Natural killer cell (primary cell): ENCODE measurements around the gene FAM184A. TPM values are rescaled to one million over a fixed set of nuclear protein-coding genes. Genes with fewer than 3 reads are reported as not detected.

Source experiments
- ATAC-seq, 3 donors: fragments of 150-1000 bp in 2 of 3; fragments of 200-7000 bp in 1 of 3; cut with Tn5 transposase; 1 replicate in 1 of 3; 2 replicates in 2 of 3; pipeline ENCODE4 v1.10.0; 2021; ENCODE audit warnings: mild to moderate bottlenecking in 2 of 3, moderate library complexity in 2 of 3
- DNase-seq, 2 donors: peaks; one replicate each; pipeline versions ENCODE4 v3.0.0 to v3.0.0-alpha.2; 2013 to 2021; ENCODE audit warnings: mixed read lengths in 1 of 2
- H3K27ac ChIP-seq: one replicate; pipeline ENCODE4 v1.5.1; 2013; ENCODE audit warnings: mild to moderate bottlenecking, low read length
- H3K27me3 ChIP-seq: one replicate; pipeline ENCODE4 v1.6.1; 2013; ENCODE audit warnings: low read length; ENCODE audit not compliant: control insufficient read depth, insufficient read depth
- H3K36me3 ChIP-seq: one replicate; pipeline ENCODE4 v1.6.1; 2013; ENCODE audit warnings: low read length; ENCODE audit not compliant: control insufficient read depth, insufficient read depth
- H3K4me1 ChIP-seq: one replicate; pipeline ENCODE4 v1.6.1; 2013; ENCODE audit warnings: low read length; ENCODE audit not compliant: control insufficient read depth, insufficient read depth
- H3K4me3 ChIP-seq: one replicate; pipeline ENCODE4 v1.5.1; 2013; ENCODE audit warnings: low read length
- H3K9me3 ChIP-seq: one replicate; pipeline ENCODE4 v1.6.1; 2013; ENCODE audit warnings: low read length; ENCODE audit not compliant: control insufficient read depth, insufficient read depth
- H3K27ac Mint-ChIP-seq, 2 donors: one replicate each; pipeline ENCODE4 v1.8.0; 2022; ENCODE audit warnings: mild to moderate bottlenecking in 2 of 2, mixed read lengths in 2 of 2, moderate library complexity in 1 of 2
- H3K27me3 Mint-ChIP-seq, 2 donors: one replicate each; pipeline ENCODE4 v1.8.0; 2022; ENCODE audit warnings: low read depth in 2 of 2, mixed read lengths in 2 of 2
- H3K36me3 Mint-ChIP-seq: one replicate; pipeline ENCODE4 v1.8.0; 2022; ENCODE audit warnings: mixed read lengths
- H3K4me1 Mint-ChIP-seq, 2 donors: one replicate each; pipeline ENCODE4 v1.8.0; 2022; ENCODE audit warnings: mixed read lengths in 2 of 2
- H3K4me3 Mint-ChIP-seq: one replicate; pipeline ENCODE4 v1.8.0; 2022; ENCODE audit warnings: mild to moderate bottlenecking, moderate library complexity, mixed read lengths
- H3K9me3 Mint-ChIP-seq, 2 donors: one replicate each; pipeline ENCODE4 v1.8.0; 2022; ENCODE audit warnings: mixed read lengths in 2 of 2
- WGBS: methylation state at CpG from one replicate; pipeline ENCODE4 v1.1.7; 2013; ENCODE audit warnings: missing lambda C conversion rate; ENCODE audit not compliant: insufficient coverage; 5-methylcytosine and 5-hydroxymethylcytosine counted together
- intact Hi-C: fragments of 100-400 bp; cut with micrococcal nuclease; formaldehyde crosslinking; loops from one replicate; pipeline ENCODE4 v1.14.2; 2022
- total RNA-seq, 4 donors: library from RNA; stranded (reverse); fragments of 120-200 nt in 1 of 4; gene quantifications; one replicate each; pipeline versions ENCODE4 v1.2.3 to v1.2.4, GENCODE V29; 2013 to 2022
- TF ChIP-seq, protein P1 (sequence below): fragments of 200-600 bp; IDR thresholded peaks from one replicate; pipeline ENCODE4 v1.8.0; 2022; ENCODE audit warnings: antibody characterized with exemption

Gene FAM184A
- total RNA-seq, 3 donors from 2014 or later (not counting 1 experiment from before 2014, with no cell fraction given), result 0.09 to 0.40 (median 0.20) TPM

- H3K4me3 Mint-ChIP-seq, result no peak overlapping the region
- no peak for DNase-seq
- H3K4me3 ChIP-seq, result no peak overlapping the region
- H3K27ac Mint-ChIP-seq, result no peak overlapping the region
- H3K4me1 Mint-ChIP-seq, result no peaks in the 10 kb centered on the region
- H3K9me3 Mint-ChIP-seq, result no peaks in the 10 kb centered on the region
- intact Hi-C loops, result no loop called here
- no peak for ATAC-seq
- H3K9me3 ChIP-seq, result no peaks in the 10 kb centered on the region
- WGBS, result 94% methylated on average over 2 of the region's 4 CpGs
- no peaks in the 10 kb centered on the region for H3K36me3 Mint-ChIP-seq
- H3K27me3 Mint-ChIP-seq, result peaks cover 0 to 3% of the 10 kb centered on the region in 2 donors
- H3K27ac ChIP-seq, result no peak overlapping the region
- H3K4me1 ChIP-seq, result no peaks in the 10 kb centered on the region
- H3K27me3 ChIP-seq, result no peaks in the 10 kb centered on the region
- no peaks in the 10 kb centered on the region for H3K36me3 ChIP-seq
- TF ChIP-seq, protein P1, sequence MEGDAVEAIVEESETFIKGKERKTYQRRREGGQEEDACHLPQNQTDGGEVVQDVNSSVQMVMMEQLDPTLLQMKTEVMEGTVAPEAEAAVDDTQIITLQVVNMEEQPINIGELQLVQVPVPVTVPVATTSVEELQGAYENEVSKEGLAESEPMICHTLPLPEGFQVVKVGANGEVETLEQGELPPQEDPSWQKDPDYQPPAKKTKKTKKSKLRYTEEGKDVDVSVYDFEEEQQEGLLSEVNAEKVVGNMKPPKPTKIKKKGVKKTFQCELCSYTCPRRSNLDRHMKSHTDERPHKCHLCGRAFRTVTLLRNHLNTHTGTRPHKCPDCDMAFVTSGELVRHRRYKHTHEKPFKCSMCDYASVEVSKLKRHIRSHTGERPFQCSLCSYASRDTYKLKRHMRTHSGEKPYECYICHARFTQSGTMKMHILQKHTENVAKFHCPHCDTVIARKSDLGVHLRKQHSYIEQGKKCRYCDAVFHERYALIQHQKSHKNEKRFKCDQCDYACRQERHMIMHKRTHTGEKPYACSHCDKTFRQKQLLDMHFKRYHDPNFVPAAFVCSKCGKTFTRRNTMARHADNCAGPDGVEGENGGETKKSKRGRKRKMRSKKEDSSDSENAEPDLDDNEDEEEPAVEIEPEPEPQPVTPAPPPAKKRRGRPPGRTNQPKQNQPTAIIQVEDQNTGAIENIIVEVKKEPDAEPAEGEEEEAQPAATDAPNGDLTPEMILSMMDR, result no peak
Observed at GRCh38 chr6:119037941-119038623, 40.4 kb downstream of the FAM184A start.

DNA sequence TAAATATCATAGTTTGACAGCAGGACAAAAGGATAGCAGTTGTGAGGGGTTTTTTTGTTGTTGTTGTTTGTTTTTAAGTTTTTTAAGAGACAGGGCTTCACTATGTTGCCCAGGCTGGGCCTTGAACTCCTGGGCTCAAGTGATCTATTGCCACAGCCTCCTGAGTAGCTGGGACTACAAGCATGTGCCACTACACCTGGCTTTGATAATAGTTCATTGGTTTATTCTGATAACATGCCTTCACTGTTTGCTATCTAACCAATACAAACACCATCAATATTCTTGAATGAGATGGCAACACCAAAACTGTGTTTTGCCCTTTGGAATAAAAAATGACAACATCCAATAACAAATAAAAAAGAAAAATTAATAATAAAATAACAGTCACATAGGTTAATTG lies 41.2 kb downstream of the FAM184A start:
- Histone ChIP-seq H3K27me3 (no peaks in the 10 kb centered on the region), H3K4me1 (no peaks in the 10 kb centered on the region), H3K36me3 (no peaks in the 10 kb centered on the region), H3K9me3 (no peaks in the 10 kb centered on the region), H3K27ac (no peak overlapping the region), H3K4me3 (no peak overlapping the region)
- intact Hi-C loops, result no loop called here
- TF ChIP-seq, protein P1, result no peak
- H3K9me3 Mint-ChIP-seq, result no peaks in the 10 kb centered on the region
- H3K4me3 Mint-ChIP-seq, result no peak overlapping the region
- H3K27ac Mint-ChIP-seq, result no peak overlapping the region
- peaks cover 0 to 3% of the 10 kb centered on the region in 2 donors for H3K27me3 Mint-ChIP-seq
- H3K4me1 Mint-ChIP-seq, result no peaks in the 10 kb centered on the region
- no peak for ATAC-seq
- no peaks in the 10 kb centered on the region for H3K36me3 Mint-ChIP-seq
- DNase-seq, result no peak

- H3K27ac Mint-ChIP-seq, result no peak overlapping the region
- no peak for DNase-seq
- WGBS, result 69% methylated on average over 4 of the region's 5 CpGs
- no peak overlapping the region for H3K4me3 ChIP-seq
- no peaks in the 10 kb centered on the region for H3K9me3 ChIP-seq
- no peak for ATAC-seq
- no peaks in the 10 kb centered on the region for H3K27me3 ChIP-seq
- TF ChIP-seq, protein P1, result no peak
- peaks cover 0 to 3% of the 10 kb centered on the region in 2 donors for H3K27me3 Mint-ChIP-seq
- no peaks in the 10 kb centered on the region for H3K36me3 Mint-ChIP-seq
- no peak overlapping the region for H3K27ac ChIP-seq
- intact Hi-C loops, result no loop called here
- no peaks in the 10 kb centered on the region for H3K4me1 ChIP-seq
- H3K4me1 Mint-ChIP-seq, result no peaks in the 10 kb centered on the region
- no peak overlapping the region for H3K4me3 Mint-ChIP-seq
- no peaks in the 10 kb centered on the region for H3K36me3 ChIP-seq
- no peaks in the 10 kb centered on the region for H3K9me3 Mint-ChIP-seq
Observed at GRCh38 chr6:119036081-119036480, 42.4 kb downstream of the FAM184A start.

DNA sequence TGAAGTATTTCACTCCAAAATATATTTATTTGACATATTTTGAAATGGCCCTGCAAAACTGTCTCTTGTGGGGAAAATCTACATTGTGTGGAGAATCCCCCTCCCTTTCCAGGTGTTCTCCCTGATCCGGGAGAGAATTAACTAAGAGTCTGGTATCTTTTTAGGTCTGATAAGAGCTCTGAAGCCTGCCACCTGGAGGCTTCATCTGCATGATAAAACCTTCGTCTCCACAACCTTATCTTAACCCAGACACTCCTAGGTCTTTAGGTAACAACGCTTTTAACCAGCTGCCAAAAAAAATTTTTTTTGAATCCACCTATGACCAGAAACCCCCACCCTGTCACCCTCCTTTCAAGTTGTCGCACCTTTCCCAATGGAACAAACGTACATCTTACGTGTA lies 43.0 kb downstream of the FAM184A start:
- Histone ChIP-seq H3K27ac (no peak overlapping the region), H3K36me3 (no peaks in the 10 kb centered on the region), H3K4me1 (no peaks in the 10 kb centered on the region), H3K9me3 (no peaks in the 10 kb centered on the region), H3K4me3 (no peak overlapping the region), H3K27me3 (no peaks in the 10 kb centered on the region)
- no peaks in the 10 kb centered on the region for H3K36me3 Mint-ChIP-seq
- intact Hi-C loops, result no loop called here
- ATAC-seq, result no peak
- no peak overlapping the region for H3K27ac Mint-ChIP-seq
- H3K4me1 Mint-ChIP-seq, result no peaks in the 10 kb centered on the region
- H3K4me3 Mint-ChIP-seq, result no peak overlapping the region
- DNase-seq, result no peak
- peaks cover 0 to 3% of the 10 kb centered on the region in 2 donors for H3K27me3 Mint-ChIP-seq
- 93% methylated on average over 5 of the region's 6 CpGs for WGBS
- no peaks in the 10 kb centered on the region for H3K9me3 Mint-ChIP-seq
- TF ChIP-seq, protein P1, result no peak
